NCI-H226 (cell line): ENCODE measurements around the gene LIMS1.
"Not testable (repeated sequence)": the region's sequence is repeated elsewhere in the genome, so short reads cannot be mapped to it uniquely, and the experiment has no call there.

Experiments used
- DNase-seq: peaks from one replicate; pipeline ENCODE4 v3.0.0-alpha.2; 2015

The LIMS1 gene

DNA sequence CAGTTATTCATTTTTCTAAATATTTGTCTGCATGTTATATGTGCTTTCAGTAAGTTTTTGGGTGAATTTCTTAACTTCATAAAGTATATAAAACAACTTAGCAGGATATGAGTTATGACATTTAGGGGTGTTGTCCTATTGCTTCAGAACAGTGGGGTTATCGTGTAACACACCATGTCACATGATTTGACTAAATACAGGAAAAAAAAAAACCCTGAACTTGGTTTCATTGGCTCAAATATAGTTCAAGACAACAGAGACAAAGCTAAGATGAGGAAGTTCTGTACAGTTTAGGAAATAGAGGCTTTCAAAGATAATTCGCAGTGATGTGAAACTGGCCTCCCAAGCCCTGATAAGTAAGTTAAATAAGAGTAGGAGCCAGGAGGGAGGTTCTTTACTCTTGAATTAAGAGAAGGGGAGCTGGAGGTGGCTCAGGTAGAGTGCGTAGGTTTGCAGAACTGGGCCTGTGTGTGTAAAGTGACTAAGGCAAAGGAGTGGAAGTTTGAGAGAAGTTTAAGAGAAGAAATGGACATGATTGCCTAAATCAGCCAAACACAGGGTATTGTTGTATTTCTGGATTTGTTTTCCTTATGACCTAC is 53.9 kb downstream of the LIMS1 start:
- no peak for DNase-seq

DNA sequence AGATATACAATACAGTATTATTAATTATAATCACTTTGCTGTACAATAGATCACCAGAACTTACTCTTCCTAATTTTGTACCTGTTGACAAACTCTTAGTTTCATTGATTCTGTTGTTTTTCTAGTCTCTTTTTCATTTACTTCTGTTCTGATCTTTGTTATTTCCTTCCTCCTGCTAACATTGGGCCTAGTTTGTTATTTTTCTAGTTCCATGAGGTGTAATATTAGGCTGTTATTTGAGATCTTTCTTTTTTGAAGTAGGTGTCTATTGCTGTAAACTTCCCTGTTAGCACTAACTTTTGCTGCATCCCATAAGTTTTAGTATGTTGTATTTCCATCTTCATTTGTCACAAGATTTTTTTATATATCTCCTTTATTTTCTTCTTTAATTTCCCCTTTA is 55.1 kb downstream of the LIMS1 start:
- DNase-seq = no peak

GRCh38 chr2:108589781-108590180 is 55.5 kb downstream of the LIMS1 start:
- no peak for DNase-seq

- DNase-seq = no peak
These were observed 56.9 kb downstream of the LIMS1 start for GRCh38 chr2:108591163-108591562.

DNA sequence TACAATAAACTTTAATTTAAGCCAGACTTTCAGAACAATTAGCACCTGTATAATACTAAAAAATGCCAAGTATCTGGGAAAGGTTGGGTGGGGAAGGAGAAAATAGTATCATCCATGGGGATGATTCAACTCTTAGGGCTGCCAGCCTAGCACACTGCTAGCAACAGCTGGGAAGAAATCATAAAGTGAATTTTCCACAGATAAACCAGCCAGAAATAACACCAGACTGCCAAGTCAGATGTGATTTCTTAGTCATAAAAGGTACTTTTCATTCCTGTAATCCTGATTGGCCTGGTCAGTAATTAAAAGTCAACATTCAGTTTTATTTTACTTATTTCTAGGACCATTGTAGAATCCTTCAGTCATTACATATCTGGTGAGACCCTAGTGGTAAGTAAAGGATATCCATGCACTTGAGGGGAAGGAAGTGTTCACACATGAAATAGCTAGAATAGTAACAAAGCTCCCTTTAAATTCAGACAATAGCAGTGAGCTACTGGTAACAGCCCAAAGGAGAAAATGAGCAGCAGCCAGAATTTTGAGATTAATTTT is 59.4 kb downstream of the LIMS1 start:
- peak; percentile 65 for DNase-seq

DNA sequence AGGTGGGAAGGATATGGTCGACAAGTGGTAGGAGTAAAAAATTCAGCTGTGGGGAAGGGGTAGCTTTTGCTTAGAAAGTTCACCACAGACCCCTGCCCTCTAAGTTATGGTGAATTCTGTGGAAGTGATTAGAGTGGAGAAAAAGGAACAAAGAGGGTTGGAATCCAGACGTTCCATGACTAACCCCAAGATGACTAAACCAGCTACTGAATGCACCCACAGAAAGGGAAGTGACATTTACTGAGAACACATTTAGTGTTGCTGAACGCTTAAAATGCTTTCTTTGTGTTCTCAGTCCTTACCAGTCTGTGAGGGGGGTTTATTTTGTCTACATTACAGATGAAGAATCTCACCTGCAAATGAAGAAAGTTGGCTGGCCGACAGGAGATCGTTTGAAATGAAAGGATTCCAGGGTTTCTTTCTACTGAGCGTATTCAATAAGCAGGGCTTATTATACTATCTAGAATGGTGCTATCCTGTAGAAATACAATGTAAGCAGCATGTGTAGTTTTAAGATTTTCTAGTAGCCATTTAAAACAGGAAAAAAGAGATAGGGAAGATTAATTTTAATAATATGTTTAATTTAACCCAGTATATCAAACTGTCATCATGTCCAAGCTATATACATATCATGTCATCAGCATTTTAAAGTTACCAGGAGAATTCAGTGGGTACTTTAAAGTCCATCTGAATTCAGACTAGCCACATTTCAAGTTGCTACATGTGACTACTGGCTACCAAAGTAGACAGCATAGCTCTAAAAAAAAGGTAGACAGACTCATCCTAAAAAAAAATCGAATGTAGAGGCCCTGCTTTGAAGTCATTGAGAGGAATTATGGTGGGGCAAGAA is 60.1 kb downstream of the LIMS1 start:
- DNase-seq = peak; percentile 83

GRCh38 chr2:108594982-108595464 is 60.8 kb downstream of the LIMS1 start:
- DNase-seq = peak; percentile 97

GRCh38 chr2:108595771-108596170 is 61.5 kb downstream of the LIMS1 start:
- DNase-seq = not testable (repeated sequence)

DNA sequence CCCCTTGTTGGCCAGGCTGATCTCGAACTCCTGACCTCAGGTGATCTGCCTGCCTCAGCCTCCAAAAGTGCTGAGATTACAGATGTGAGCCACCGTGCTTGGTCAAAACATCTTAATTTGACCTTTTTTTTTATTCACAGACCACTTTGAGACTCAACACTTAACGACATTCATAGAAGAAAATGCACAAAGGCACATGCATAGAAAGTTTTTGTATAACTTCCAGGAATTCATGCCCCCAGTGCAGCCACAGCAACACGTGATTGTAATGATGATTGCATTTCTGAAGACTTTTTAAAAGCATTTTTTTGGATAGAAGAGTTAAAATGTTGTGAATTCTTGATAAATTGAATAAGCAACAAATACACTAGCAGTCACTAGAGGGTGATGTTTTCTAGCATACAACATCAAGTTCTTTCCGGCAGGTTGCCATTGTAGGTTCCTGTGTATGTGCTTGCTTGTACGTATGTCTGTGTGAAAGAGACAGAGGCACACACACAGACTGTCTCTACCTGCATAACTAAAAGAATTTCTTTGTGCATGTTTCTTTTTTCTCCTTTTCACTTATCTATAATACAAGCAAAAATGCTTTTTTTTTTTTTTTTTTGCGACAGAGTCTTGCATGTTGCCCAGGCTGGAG is 63.0 kb downstream of the LIMS1 start:
- DNase-seq = not testable (repeated sequence)

GRCh38 chr2:108601199-108601598 is 66.9 kb downstream of the LIMS1 start:
- DNase-seq = not testable (repeated sequence)

GRCh38 chr2:108602422-108602821 is 68.2 kb downstream of the LIMS1 start:
- DNase-seq = no peak

DNA sequence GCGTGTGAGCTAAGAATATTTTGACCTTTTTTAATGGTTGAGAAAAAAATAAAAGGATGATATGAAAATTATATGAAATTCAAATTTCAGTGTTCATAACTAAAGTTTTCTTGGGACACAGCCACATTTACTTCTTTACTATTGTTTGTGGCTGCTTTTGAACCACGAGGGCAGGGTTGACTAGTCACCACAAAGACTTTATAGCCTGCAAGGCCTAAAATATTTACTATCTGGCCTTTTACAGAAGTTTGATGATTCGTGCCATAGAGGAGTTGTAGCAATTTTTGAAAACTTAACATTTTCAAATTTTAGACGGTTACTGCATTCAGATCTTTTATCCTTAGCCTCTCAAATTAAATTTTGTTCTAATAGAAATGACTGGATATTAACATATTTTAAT is 69.9 kb downstream of the LIMS1 start:
- peak; percentile 20 for DNase-seq

DNA sequence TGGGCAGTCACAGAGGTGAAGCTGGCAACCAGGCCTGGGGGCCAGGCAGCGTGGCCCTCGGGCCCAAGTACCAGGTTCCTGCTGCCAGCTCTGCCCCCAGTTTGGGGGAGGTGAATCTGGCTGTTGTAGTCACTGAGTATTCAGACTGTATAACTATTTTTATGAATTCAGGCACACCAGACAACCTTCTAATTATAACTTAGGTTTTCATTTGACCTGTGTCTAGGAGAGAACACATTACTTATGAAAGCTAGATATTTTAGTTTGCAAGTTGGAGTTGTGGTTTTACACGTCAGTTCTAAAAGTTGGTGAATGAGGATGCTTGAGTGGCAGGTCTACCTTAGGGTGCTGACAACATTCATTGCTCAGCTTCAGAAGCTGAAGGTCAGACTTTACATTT is 71.7 kb downstream of the LIMS1 start:
- no peak for DNase-seq

DNA sequence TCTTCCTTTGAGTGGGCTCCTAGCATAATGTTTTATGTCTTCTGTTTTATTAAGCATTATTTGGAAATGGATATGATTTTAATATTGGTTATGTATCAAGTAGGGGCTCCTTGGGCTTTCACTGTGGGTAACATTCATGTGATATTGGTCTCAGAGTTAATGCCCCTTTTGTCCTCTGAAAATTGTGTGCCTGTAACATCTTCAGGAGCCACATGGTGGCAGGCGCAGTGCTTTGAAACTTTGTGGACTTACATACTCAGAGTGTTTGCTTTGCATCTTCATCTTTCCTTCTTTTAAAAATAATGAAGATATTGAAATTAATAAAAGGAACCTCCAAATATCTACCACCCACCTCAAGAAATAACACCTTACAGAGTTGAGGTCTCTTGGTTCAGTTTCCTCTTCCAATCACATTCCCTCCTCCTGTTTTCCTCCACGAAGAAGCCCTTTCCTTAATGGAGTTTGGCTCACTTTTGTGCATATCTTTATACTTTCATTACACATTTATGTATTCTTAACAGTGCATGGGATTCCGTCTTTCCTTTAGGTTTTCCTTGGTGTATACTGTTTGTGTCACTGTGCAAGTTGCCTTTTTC is 73.5 kb downstream of the LIMS1 start:
- no peak for DNase-seq

GRCh38 chr2:108611021-108611420 is 76.8 kb downstream of the LIMS1 start:
- no peak for DNase-seq

GRCh38 chr2:108612153-108612513 is 77.9 kb downstream of the LIMS1 start:
- DNase-seq = no peak

GRCh38 chr2:108612514-108613183 is 78.4 kb downstream of the LIMS1 start:
- DNase-seq = no peak

GRCh38 chr2:108613261-108614042 is 79.2 kb downstream of the LIMS1 start:
- DNase-seq = no peak

DNA sequence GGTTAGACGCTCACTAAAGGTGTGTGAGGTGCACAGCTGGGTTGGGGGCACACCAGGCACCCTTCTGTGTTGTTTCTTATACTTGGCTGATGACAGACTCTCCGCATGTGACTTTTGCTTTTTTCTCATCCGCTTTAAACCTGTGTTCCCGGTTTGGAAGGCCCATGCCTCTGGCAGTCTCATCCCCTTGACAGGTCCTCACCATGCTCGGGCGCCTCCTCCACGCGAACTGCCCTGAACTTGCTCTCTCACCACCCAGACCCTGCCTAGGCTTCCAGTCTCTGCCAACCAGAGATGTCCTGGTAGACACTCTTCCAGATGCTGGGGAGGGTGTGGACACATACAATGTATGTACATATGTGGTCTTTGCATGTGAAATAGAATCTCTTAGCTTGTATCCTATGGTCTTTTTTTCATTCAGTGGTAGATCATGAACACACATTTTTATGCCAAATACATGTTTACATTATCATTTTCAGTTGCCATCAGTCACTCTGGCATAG is 79.8 kb downstream of the LIMS1 start:
- no peak for DNase-seq

DNA sequence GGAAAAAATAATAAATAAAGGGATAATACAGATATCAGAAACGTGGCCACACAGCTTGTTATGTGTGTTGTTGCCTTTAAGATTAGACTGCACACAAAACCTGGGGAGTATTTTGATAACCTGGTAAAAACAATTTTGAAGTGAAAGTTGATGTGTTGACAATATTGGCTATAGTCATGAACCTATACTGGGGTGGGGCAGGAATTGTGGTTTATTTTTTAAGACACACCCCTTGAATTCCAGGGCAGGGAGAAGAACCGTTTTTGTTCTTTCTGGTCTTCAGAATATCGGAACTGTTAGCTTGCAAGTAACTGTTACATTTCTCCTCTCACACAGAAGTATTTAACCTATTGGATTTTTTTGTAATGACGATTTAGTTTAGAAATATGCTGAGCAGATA is 80.4 kb downstream of the LIMS1 start:
- DNase-seq = no peak

DNA sequence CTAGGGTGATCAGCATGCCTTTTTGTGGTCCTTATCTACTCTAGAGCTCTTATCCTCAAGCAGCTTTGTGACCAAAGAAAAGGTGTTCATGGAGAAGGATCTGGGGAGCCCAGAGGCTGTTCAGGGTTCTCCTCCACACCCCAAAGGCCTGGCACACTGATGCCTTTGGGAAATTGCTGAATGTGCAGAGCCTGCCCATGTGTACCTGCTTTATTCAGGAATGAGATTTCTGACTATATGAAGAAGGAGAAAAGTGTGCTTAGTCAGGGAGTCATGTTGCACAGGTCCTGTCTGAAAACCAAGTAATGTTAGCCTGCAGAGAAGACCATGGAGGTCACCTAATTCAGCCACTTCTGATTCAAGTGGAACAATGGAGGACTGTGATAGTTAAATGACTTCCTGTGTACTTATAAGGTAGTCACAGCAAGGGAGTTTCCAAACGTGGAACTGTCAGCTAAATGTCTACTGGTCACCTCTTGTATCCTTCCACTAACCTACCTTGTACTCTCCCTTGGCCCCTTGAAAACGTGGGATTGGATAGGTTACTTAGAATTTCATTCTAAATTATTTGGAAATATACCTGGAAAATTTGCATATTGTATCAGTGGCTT is 81.3 kb downstream of the LIMS1 start:
- DNase-seq = no peak
